CD4-positive, alpha-beta T cell treated with Interleukin-12 subunit alpha and Interleukin-12 subunit beta, for 1 hour (primary cell): Measurements from ENCODE around the gene REEP2.
A peak's percentile ranks its signal among the peaks of the same experiment; 100 is the strongest.
"Not testable (repeated sequence)": the region's sequence is repeated elsewhere in the genome, so short reads cannot be mapped to it uniquely, and the experiment has no call there.

Experiments used
- DNase-seq: peaks from one replicate; pipeline ENCODE4 v3.0.0-alpha.2; 2020

REEP2 gene

GRCh38 chr5:138466900-138467710 is 28.2 kb downstream of the REEP2 start:
- DNase-seq: no peak

- DNase-seq: no peak
Measured at GRCh38 chr5:138467711-138468132, 28.9 kb downstream of the REEP2 start.

- DNase-seq: peak; percentile 26
Measured at GRCh38 chr5:138468133-138468965, 29.5 kb downstream of the REEP2 start.

- no peak for DNase-seq
Measured at GRCh38 chr5:138468966-138469539, 30.2 kb downstream of the REEP2 start.

- peak; percentile 51 for DNase-seq
Measured at GRCh38 chr5:138469540-138470321, 30.9 kb downstream of the REEP2 start.

GRCh38 chr5:138470322-138471051 is 31.6 kb downstream of the REEP2 start:
- no peak for DNase-seq

GRCh38 chr5:138471052-138471361 is 32.1 kb downstream of the REEP2 start:
- no peak for DNase-seq

GRCh38 chr5:138472353-138472752 is 33.5 kb downstream of the REEP2 start:
- no peak for DNase-seq

GRCh38 chr5:138473151-138473550 is 34.3 kb downstream of the REEP2 start:
- DNase-seq: not testable (repeated sequence)

- DNase-seq: no peak
Measured at GRCh38 chr5:138476918-138477317, 38.1 kb downstream of the REEP2 start.

- no peak for DNase-seq
Measured at GRCh38 chr5:138482638-138483037, 43.8 kb downstream of the REEP2 start.

GRCh38 chr5:138488481-138488945 is 49.7 kb downstream of the REEP2 start:
- no peak for DNase-seq

- DNase-seq: no peak
Measured at GRCh38 chr5:138489683-138490061, 50.8 kb downstream of the REEP2 start.

GRCh38 chr5:138490648-138491283 is 51.9 kb downstream of the REEP2 start:
- DNase-seq: no peak

- no peak for DNase-seq
Measured at GRCh38 chr5:138491284-138491648, 52.4 kb downstream of the REEP2 start.

- peak; percentile 90 for DNase-seq
Measured at GRCh38 chr5:138491669-138492559, 53.1 kb downstream of the REEP2 start.

GRCh38 chr5:138492560-138493045 is 53.7 kb downstream of the REEP2 start:
- no peak for DNase-seq

- DNase-seq: no peak
Measured at GRCh38 chr5:138495351-138495750, 56.5 kb downstream of the REEP2 start.
